WI38 (cell line): Measurements from ENCODE around the gene NDUFB8.
A peak's percentile ranks its signal among the peaks of the same experiment; 100 is the strongest.

Source experiments
- H3K4me3 ChIP-seq: 2 replicates; pipeline ENCODE4 v1.5.1; 2011; ENCODE audit warnings: low read depth, mild to moderate bottlenecking, control low read depth, low read length
- TF ChIP-seq, protein P1 (sequence below): IDR thresholded peaks from 2 replicates; pipeline ENCODE4 v1.5.1; 2012; ENCODE audit warnings: low read depth, mild to moderate bottlenecking, control low read depth, low read length

NDUFB8 gene

GRCh38 chr10:100535715-100536353 is 6.2 kb upstream of the NDUFB8 start, which contains the start of gene HIF1AN:
HIF1AN (plus strand) TSS chr10:100535943; CDS start chr10:100535959, 16 bp downstream.
- TF ChIP-seq, protein P1, sequence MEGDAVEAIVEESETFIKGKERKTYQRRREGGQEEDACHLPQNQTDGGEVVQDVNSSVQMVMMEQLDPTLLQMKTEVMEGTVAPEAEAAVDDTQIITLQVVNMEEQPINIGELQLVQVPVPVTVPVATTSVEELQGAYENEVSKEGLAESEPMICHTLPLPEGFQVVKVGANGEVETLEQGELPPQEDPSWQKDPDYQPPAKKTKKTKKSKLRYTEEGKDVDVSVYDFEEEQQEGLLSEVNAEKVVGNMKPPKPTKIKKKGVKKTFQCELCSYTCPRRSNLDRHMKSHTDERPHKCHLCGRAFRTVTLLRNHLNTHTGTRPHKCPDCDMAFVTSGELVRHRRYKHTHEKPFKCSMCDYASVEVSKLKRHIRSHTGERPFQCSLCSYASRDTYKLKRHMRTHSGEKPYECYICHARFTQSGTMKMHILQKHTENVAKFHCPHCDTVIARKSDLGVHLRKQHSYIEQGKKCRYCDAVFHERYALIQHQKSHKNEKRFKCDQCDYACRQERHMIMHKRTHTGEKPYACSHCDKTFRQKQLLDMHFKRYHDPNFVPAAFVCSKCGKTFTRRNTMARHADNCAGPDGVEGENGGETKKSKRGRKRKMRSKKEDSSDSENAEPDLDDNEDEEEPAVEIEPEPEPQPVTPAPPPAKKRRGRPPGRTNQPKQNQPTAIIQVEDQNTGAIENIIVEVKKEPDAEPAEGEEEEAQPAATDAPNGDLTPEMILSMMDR: peak; percentile 97
- peak within 1 kb of the TSS; percentile 86 for H3K4me3 ChIP-seq

DNA sequence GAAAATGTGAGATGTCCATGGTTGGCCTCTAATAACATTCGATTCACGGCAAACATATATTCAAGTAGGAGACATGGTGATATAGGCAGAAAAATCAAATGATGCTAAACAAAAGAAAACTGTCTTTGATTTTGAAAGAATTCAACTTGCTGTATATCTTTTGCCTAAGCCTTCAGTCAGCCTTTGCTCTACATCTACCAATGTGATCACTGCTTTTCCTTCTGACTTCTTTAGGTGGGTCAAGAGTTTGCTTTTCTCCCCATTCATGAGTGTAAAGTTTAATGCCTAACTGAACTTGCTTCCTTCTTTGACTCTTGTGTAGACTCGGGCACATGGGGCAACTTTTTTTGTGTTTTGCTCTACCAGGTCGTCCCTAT is 5.7 kb upstream of the NDUFB8 start:
- H3K4me3 ChIP-seq: peak overlapping the region; percentile 86
- TF ChIP-seq, protein P1: no peak

- TF ChIP-seq, protein P1: no peak
- no peak overlapping the region for H3K4me3 ChIP-seq
Observed at GRCh38 chr10:100534726-100535125, 5.1 kb upstream of the NDUFB8 start.

DNA sequence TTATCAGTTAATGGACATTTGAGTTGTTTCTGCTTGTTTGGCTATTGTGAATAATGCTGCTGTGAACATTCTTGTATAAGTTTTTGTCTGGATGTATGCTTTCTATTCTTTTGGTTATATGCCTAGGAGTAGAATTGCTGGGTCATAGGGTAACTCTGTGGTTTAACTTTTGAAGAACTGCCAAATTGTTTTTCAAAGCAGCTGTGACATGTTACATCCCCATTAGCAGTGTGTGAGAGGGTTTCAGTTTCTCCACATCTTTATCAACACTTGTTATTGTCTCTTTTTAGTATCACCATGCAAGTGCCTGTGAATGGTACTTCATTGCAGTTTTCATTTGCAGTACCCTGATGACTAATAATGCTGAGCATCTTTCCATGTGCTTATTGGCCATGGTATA is 2.1 kb upstream of the NDUFB8 start:
- TF ChIP-seq, protein P1: no peak
- H3K4me3 ChIP-seq: no peak overlapping the region

DNA sequence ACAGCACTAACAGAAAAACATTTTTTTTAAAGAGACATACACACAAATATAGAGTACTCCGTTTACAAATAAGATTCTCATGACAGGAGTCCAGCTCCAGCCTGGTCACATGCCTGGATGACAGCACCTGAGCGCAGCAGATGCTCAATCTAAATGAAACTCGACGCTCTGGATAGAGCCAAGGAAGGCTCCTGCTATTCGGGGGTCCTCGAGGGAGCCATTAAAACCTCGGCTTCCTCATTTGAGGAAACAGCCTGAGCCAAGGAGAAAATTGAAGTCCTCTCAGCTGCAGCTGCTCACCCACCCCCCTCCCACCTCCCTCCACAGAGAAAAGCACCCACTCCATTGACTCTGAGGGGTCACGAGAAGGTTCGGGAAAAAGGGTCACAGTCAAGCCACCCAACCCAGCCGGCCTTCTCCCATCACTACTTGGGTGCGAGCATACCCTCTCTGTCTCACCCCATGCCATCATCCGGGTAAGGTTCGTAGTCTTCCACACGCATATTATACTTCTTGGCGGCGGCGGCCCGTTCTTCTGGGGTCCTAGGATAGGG is 673 bp downstream of the NDUFB8 start:
- TF ChIP-seq, protein P1: no peak
- H3K4me3 ChIP-seq: peak overlapping the region; percentile 94

GRCh38 chr10:100528123-100528886 is 1.4 kb downstream of the NDUFB8 start:
- TF ChIP-seq, protein P1: no peak
- peak overlapping the region; percentile 94 for H3K4me3 ChIP-seq

GRCh38 chr10:100524638-100525037 is 5.0 kb downstream of the NDUFB8 start:
- H3K4me3 ChIP-seq: no peak overlapping the region
- TF ChIP-seq, protein P1: no peak
